Mucosa of gallbladder (tissue), 1 donor: ENCODE measurements around the gene CNN3. TPM values are rescaled to one million over a fixed set of nuclear protein-coding genes. Genes with fewer than 3 reads are reported as not detected.

ENCODE experiments used
- DNase-seq: peaks from one replicate; pipeline ENCODE4 v3.0.0-alpha.2; 2020; ENCODE audit warnings: low spot score
- total RNA-seq: library from RNA; stranded (reverse); gene quantifications from one replicate; pipeline ENCODE4 v1.2.1, GENCODE V29; 2021
- donor health status: DM: no; HTN: no; CAD: no.

The CNN3 gene
- total RNA-seq, 1 donor from 2014 or later, result 171 TPM

DNA sequence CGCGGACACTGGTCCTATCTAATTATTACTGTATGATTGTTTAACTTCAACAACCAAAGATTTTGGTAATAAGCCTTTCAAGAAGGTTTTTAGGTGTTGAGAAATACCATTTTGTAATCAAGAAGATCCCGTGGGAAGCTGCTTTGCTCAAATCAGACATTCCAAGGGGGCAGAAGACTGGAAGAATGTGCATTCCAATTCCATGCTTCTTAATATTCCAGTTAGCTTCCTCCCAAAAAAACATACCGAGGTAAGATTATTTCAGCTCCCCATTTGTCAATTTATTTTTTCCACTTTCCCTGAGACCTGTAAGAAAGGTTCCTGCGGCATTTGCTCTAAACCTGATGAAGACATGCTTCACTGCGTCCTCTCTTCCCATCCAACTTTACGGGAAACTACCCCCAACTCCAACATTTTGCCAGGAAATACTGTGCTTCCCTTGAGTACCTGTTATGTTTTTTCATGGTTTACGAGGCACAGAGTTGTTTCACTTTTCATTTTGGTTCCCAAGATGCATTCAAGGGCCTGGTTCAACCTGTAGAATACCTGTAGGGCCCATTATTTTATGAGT lies 4.1 kb downstream of the CNN3 start:
- DNase-seq, result no peak

DNA sequence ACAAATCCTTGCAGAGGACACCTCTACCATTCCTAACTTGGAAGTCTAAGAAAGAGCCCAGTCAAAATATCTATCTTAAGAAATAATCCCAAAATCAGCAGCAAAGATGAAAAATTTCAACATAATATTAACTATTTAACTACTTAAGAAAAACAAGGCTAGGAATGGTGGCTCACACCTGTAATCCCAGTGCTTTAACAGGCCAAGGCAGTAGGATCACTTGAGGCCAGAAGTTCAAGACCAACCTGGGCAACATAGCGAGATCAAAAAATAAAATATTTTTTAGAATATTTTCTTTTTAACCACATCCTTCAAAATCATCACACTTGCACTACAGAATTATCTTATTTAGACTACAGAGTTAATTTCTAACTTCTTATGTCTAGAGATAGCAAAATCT lies 4.9 kb downstream of the CNN3 start:
- DNase-seq, result no peak

DNA sequence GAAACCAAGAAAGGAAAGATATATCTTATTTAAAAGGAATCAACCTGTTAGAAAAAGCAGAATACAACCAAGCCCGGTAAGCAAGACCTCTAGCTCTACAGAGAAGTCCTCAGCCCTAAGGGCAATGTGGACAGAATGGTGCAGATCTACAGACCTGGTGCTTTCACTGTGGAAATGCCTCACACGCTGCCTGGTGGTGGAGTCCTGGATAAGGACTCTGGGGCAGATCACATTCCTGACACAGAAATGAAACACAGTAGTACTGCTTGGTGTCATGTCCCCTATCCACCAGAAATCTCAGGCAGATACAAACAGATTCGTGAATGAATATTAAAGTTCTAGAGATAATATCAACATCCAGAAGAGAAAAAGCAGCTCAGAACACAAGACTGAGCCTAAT lies 6.8 kb downstream of the CNN3 start:
- DNase-seq, result no peak

GRCh38 chr1:94919241-94920030 lies 7.5 kb downstream of the CNN3 start:
- no peak for DNase-seq

GRCh38 chr1:94917251-94917650 lies 9.7 kb downstream of the CNN3 start:
- no peak for DNase-seq

DNA sequence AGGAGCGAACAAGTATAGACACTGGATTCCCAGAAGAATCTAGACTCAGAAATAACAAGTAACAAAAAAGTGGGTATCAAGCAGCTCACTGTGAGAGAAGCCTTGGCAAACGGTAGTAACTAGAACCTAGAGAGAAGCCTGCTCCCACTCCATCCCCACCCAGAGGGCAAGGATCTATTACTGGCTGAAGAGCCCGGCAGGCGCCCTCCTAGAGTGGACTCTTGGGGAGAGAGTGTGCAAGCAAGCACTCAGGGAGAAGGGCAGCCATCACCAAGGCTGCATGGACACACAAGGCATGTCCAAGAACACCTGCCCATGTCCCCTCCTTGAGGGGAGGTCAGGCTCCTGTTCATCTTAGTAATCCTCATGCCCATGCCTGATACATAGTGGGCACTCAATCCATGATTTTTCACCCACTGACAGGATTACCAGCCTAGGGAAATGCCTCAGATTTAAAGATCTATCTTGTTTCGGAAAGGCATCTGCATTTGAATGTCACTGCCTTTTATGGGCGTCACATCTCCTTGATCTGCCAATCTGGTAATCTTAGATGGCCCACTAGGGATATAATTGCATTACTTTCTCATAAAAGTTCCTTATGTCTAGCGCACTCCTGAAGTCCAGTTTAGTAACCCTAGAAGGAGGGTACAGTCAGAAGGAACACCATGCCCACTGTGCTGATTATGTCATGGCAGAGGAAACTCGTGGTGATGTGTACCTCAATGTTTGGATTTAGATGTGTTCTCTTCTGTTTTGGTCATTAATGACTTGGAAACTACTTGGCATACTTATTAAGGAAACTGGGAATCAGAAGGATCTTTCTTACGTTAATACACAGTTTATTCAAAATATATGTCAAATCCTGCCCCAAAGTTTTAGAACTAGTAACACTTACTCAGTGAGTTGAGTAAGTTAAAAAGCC lies 14.4 kb downstream of the CNN3 start:
- DNase-seq, result no peak

- DNase-seq, result no peak
These were observed 17.4 kb downstream of the CNN3 start for GRCh38 chr1:94909486-94909885.

DNA sequence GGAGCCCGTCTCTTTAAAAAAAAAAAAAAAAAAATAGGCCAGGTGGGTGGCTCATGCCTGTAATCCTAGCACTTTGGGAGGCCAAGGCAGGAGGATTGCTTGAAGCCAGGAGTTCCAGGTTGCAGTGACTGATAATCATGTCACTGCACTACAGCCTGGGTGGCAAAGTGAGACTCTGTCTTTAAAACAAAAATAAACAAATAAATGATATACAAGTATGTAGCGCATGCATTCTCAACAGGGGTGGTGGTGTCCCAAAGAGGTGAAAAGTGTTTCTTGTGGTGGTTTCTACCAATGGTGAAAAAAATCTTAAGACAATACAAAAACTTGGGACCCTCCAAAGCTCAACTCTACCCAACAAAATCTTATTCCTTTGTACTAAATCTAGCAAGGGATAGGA lies 17.9 kb downstream of the CNN3 start:
- no peak for DNase-seq

DNA sequence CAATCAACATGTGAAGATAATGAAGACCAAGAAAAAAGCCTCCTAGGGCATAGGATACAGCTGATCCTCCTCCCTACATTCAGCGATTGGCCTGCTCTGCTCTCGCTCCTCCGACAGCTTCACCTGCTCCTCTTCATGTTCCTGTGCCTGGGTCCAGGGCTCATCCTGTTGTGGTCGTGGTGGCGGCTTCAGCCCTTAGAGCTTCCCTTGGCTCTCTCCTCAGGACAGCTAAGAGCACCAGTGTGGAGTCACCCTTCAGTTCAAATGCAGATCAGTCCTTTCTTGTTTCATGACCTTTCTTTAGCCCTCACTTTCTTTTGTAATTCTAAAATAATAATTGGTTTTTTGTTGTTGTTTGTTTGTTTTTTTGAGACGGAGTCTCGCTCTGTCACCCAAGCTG lies 18.7 kb downstream of the CNN3 start:
- no peak for DNase-seq

DNA sequence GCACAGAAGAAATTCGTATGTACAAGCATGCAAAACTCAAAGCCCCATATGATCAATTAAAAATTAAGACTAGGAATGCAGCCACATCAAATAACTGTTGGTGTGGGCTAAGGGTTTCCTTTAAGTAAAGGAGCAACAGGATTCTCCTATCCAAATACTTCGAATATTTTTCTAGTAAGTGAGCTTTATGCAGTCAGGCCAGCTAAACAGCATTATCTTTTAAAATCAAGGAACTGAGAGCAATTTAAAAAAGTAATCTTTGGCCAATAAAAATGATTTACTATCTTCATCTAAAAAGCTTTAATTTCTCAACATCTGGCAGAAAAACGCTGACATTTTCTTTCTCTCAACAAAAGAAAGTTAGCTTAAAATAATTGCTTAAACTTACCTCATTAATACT lies 19.8 kb downstream of the CNN3 start:
- no peak for DNase-seq

- DNase-seq, result no peak
These were observed 20.5 kb downstream of the CNN3 start for GRCh38 chr1:94906382-94906781.

DNA sequence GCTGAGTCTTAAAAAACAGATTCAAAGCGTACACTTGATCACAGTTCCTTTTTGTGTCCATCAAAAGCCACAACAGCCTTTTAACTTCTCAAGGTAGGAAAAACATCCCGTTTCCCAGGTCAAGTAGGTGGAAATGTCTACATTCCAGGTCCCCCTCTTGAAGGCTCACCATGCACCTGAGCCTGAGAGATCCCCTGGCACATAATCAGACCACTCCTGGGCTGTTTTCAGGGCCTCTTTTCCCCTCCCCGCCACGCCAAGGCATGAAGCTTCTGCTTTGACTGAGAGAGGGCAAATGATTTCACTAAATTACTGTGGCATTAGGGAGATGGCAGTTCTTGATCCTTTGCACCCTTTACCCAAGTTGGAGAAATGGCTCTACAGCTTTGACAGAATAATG lies 21.7 kb downstream of the CNN3 start:
- DNase-seq, result no peak

DNA sequence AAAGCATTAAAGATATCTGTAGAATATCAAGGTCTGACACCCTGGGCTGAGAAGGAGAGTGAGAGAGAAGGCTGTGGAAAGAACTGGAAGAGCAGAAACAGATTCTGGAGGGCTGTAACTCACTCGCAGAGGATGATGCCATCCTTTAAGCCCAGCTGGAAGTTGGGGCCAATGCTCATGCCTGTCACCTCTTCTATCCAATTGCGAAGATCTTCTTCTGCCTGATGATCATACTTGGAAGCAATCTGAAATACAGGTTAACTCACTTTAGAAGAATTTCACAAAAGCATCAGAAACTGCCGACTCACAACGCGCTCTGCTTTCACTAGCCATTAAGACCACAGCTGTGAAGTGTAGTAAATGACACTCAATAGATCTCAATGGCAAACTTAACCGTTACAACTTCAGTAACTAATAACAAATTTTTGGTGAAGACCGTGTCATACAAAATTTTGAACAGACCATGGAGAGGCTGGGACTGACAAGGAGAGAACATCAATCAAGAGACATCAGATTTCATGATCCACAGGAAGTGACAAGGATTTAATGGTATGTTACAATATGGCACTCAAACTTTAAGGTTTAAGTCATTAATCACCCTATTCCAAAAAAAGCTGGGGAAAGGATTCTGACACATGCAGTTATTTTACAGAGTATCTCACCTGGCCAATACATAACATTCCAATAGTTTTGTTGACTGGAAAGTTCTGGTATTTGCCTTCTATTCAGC lies 23.5 kb downstream of the CNN3 start:
- no peak for DNase-seq

DNA sequence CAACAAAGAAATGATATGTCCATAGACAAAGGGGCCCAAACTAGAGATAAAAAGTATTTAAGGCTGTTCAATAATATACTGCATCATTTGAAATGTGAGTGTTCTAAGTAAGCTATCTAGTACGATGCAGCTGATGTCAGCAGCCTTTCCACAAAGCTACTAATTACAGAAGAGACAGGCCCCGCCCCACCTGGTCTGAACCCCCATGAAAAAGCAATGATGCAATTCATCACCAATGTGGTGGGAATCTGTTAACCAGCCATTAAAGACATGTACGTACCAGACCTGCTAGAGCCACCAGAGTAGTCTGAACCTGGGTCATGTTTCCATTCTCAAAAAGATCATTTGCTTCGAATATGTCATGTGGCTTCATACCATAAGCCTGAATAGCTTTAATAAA lies 25.1 kb downstream of the CNN3 start:
- no peak for DNase-seq

DNA sequence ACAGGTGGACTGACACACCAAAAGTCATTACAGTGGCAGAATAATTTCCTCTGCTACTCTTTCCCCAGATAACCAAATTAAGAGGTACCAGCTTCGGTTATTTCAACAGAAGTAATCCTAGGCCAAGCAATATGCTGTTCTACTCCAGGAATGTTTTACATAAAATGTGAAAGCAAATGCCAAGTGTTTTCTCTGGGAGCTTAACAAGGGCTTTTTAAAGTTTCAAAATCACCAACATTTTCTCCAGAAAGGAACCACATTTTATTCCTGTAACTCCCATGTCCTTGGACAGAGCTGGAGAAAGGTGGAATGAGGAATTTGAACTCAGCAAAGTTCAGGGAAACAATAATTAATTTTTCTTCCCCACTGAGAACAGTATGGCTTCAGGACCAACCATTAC lies 27.2 kb downstream of the CNN3 start:
- no peak for DNase-seq

DNA sequence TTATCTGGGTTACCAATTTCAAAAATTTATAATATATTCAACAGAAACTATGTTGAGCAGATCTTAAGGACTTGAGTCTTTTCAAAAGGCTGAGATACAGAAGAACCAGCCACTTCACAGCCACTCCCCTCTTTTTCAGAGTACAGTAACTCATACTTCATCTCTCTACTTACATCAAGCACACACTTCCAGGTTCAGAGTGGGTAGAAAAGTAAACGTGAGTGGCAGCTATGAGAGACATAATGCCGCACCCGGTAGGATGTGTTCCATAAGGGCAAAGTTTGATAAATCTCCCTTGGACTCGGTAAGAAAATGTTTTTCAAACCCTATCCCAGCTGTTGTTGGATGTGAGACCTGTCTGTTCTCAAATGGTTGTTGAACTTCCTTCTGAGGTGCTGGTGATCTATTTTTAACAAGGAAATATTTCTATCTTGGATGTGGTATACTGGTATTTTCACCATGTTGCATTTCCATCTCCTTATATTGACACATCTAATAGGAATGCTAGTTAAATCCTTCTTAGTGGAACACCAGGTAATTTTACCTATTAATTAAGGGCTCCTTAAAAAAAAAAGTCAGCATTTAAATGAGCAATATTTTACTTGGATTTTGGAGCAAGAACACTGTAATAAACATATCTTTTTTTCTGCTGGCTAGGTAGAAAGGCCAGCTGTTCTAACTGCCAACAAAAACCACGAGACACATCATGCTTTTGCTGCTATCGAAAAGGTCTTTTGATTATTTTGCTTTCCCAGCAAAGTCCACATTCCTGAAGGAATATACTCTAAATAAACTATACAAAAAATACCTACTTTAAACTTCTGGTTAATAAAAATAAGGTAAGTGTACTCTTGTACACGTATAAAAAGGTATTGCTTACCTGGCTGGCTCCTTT lies 28.2 kb downstream of the CNN3 start:
- no peak for DNase-seq

GRCh38 chr1:94895518-94895917 lies 31.4 kb downstream of the CNN3 start:
- no peak for DNase-seq

DNA sequence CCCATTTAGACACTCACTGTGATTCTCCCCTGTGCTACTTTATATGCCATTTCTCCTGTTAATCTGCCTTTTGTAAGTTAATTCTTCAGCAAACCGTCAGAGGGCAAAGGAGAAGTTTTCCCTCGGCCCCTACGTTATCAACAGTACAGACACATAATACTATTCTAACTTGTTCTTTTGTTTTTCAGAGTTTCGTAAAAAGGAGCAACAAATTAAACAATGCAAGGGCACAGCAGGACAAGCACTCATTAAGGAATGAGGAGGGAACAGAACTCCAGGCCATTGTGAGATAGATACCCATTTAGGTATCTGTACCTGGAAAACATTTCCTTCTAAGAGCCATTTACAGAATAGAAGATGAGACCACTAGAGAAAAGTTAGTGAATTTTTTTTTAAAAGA lies 32.3 kb downstream of the CNN3 start:
- DNase-seq, result no peak

DNA sequence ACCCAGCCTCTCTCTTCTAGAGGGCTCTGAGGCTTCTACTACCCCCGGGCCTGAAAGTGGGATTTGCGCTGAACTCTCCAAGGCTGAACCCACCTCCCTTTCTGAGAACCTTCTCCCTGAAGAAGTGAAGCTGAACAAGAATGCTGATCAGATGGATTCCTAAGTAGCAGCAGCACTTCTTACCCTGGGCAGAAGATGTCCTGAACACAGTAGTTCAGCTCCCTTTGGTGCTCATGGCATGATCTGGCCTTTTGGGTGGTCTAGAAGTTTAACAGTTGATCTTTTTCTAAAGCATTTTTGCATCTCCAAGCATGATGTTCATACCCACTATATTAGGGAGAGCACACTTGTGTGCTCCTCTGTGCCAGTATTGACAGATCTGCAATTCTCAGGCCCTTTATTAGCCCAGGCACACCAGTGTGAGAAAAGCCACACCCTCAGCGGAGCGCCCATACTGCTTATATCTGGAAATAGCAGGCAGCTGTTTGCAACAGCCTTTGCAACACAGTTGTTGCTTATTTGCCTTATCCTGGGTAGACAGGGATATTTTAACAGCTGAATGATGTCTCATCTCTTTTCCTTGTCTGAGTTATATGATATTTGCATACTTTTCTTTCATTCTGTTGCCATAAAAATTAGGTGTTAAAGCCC lies 34.2 kb downstream of the CNN3 start:
- DNase-seq, result no peak

- DNase-seq, result no peak
These were observed 38.7 kb downstream of the CNN3 start for GRCh38 chr1:94888201-94888600.
